ENCODE results near the gene LIN37. TPM values are rescaled to one million over a fixed set of nuclear protein-coding genes. Genes with fewer than 3 reads are reported as not detected.

The LIN37 gene
- total RNA-seq, 3 donors from 2014 or later, result 7.6 to 14.3 (median 8.6) TPM

GRCh38 chr19:35718345-35719041 lies 29.9 kb upstream of the LIN37 start:
- peak overlapping the region; percentile 85 for H3K4me3 ChIP-seq
- H3K9me3 ChIP-seq, result no peaks in the 10 kb centered on the region
- H3K4me1 ChIP-seq (ENCODE audit: low read depth), result peaks cover 21% of the 10 kb centered on the region
- intact Hi-C loops (cut with DNase I, micrococcal nuclease), result no loop called here
- TF ChIP-seq, protein P1, sequence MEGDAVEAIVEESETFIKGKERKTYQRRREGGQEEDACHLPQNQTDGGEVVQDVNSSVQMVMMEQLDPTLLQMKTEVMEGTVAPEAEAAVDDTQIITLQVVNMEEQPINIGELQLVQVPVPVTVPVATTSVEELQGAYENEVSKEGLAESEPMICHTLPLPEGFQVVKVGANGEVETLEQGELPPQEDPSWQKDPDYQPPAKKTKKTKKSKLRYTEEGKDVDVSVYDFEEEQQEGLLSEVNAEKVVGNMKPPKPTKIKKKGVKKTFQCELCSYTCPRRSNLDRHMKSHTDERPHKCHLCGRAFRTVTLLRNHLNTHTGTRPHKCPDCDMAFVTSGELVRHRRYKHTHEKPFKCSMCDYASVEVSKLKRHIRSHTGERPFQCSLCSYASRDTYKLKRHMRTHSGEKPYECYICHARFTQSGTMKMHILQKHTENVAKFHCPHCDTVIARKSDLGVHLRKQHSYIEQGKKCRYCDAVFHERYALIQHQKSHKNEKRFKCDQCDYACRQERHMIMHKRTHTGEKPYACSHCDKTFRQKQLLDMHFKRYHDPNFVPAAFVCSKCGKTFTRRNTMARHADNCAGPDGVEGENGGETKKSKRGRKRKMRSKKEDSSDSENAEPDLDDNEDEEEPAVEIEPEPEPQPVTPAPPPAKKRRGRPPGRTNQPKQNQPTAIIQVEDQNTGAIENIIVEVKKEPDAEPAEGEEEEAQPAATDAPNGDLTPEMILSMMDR (IDR thresholded peaks at IDR 0.05), result no peak
- peaks cover 7% of the 10 kb centered on the region for H3K36me3 ChIP-seq (ENCODE audit: low read depth)
- peak; percentile 42 to 78 (median 68) for DNase-seq
- no peak for ATAC-seq

DNA sequence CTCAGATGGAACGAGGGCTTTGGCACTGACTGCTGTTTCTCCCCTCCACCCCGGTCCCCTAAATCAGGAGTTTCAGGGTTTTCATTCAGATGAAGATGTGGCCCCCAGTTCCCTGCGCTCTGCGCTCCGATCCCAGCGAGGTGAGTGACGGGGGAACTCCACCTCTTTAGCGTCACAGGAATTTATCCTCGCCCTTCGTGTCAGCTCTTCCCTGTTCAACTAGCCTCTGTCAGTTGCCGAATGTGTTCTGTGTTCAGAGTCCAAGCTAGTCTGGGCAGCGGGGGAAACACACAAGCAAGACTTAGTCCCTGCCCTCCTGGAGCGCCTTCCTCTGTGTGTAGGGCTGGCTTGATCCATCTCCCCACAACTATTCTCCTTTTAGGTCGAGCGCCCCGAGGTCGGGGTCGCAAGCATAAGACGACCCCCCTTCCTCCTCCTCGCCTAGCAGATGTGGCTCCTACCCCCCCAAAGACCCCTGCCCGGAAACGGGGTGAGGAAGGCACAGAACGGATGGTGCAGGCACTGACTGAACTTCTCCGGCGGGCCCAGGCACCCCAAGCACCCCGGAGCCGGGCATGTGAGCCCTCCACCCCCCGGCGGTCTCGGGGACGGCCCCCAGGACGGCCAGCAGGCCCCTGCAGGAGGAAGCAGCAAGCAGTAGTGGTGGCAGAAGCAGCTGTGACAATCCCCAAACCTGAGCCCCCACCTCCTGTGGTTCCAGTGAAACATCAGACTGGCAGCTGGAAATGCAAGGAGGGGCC lies 28.8 kb upstream of the LIN37 start:
- no peak for DNase-seq
- no peak for ATAC-seq
- TF ChIP-seq, protein P1 (IDR thresholded peaks at IDR 0.05), result no peak
- peaks cover 15% of the 10 kb centered on the region for H3K36me3 ChIP-seq (ENCODE audit: low read depth)
- intact Hi-C loops (cut with DNase I, micrococcal nuclease), result no loop called here
- H3K9me3 ChIP-seq, result no peaks in the 10 kb centered on the region
- peaks cover 21% of the 10 kb centered on the region for H3K4me1 ChIP-seq (ENCODE audit: low read depth)
- no peak overlapping the region for H3K4me3 ChIP-seq

DNA sequence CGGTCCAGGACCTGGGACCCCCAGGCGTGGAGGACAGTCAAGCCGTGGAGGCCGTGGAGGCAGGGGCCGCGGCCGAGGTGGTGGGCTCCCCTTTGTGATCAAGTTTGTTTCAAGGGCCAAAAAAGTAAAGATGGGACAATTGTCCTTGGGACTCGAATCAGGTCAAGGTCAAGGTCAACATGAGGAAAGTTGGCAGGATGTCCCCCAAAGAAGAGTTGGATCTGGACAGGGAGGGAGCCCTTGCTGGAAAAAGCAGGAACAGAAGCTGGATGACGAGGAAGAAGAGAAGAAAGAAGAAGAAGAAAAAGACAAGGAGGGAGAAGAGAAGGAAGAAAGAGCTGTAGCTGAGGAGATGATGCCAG lies 28.2 kb upstream of the LIN37 start:
- Histone ChIP-seq H3K4me1 (ENCODE audit: low read depth) (peaks cover 21% of the 10 kb centered on the region), H3K4me3 (no peak overlapping the region), H3K36me3 (ENCODE audit: low read depth) (peaks cover 21% of the 10 kb centered on the region), H3K9me3 (no peaks in the 10 kb centered on the region)
- DNase-seq (no peak), ATAC-seq (no peak)
- TF ChIP-seq, protein P1 (IDR thresholded peaks at IDR 0.05), result no peak
- intact Hi-C loops (cut with DNase I, micrococcal nuclease), result no loop called here

DNA sequence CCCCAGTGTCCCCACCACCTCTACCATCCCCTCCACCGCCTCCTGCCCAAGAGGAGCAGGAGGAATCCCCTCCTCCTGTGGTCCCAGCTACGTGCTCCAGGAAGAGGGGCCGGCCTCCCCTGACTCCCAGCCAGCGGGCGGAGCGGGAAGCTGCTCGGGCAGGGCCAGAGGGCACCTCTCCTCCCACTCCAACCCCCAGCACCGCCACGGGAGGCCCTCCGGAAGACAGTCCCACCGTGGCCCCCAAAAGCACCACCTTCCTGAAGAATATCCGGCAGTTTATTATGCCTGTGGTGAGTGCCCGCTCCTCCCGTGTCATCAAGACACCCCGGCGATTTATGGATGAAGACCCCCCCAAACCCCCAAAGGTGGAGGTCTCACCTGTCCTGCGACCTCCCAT lies 27.7 kb upstream of the LIN37 start:
- intact Hi-C loops (cut with DNase I, micrococcal nuclease), result no loop called here
- TF ChIP-seq, protein P1 (IDR thresholded peaks at IDR 0.05), result no peak
- Histone ChIP-seq H3K4me3 (no peak overlapping the region), H3K4me1 (ENCODE audit: low read depth) (peaks cover 16% of the 10 kb centered on the region), H3K36me3 (ENCODE audit: low read depth) (peaks cover 24% of the 10 kb centered on the region), H3K9me3 (no peaks in the 10 kb centered on the region)
- no peak for DNase-seq
- no peak for ATAC-seq

- intact Hi-C loops (cut with DNase I, micrococcal nuclease), result no loop called here
Observed at GRCh38 chr19:35721374-35721773, 27.0 kb upstream of the LIN37 start.

More at GRCh38 chr19:35721374-35721773, 27.0 kb upstream of the LIN37 start:
- ATAC-seq (no peak), DNase-seq (no peak)
- Histone ChIP-seq H3K9me3 (no peaks in the 10 kb centered on the region), H3K4me3 (no peak overlapping the region), H3K4me1 (ENCODE audit: low read depth) (peaks cover 10% of the 10 kb centered on the region), H3K36me3 (ENCODE audit: low read depth) (peaks cover 24% of the 10 kb centered on the region)
- TF ChIP-seq, protein P1 (IDR thresholded peaks at IDR 0.05), result no peak

Measured in mucosa of descending colon (tissue), 3 donors.